HG03432 (cell line): ENCODE results near the gene SENP1.
"Not testable (repeated sequence)": the region's sequence is repeated elsewhere in the genome, so short reads cannot be mapped to it uniquely, and the experiment has no call there.

Experiments used
- ATAC-seq: cut with Tn5 transposase; IDR thresholded peaks from one replicate; pipeline ENCODE4 v1.9.1; 2021; ENCODE audit warnings: mild to moderate bottlenecking, moderate library complexity; ENCODE audit not compliant: unreplicated experiment

Gene SENP1

GRCh38 chr12:48105867-48106680 lies at the start of gene SENP1:
TSS of gene SENP1 (minus strand) at chr12:48106079. CDS start at chr12:48101472, 4,607 bp downstream.
- ATAC-seq, result peak; percentile 81

GRCh38 chr12:48151103-48151771 lies 45.4 kb upstream of the SENP1 start:
- no peak for ATAC-seq

GRCh38 chr12:48145981-48146380 lies 40.1 kb upstream of the SENP1 start:
- no peak for ATAC-seq

- ATAC-seq, result no peak
These were observed 38.0 kb upstream of the SENP1 start for GRCh38 chr12:48143898-48144297.

GRCh38 chr12:48142818-48143674 lies 37.2 kb upstream of the SENP1 start:
- no peak for ATAC-seq

- no peak for ATAC-seq
These were observed 29.1 kb upstream of the SENP1 start for GRCh38 chr12:48135027-48135426.

GRCh38 chr12:48132826-48133225 lies 26.9 kb upstream of the SENP1 start:
- ATAC-seq, result no peak

GRCh38 chr12:48131517-48131916 lies 25.6 kb upstream of the SENP1 start:
- no peak for ATAC-seq

- ATAC-seq, result no peak
These were observed 23.5 kb upstream of the SENP1 start for GRCh38 chr12:48129376-48129775.

GRCh38 chr12:48128800-48129199 lies 22.9 kb upstream of the SENP1 start:
- ATAC-seq, result no peak

GRCh38 chr12:48126953-48127630 lies 21.2 kb upstream of the SENP1 start:
- no peak for ATAC-seq

GRCh38 chr12:48125985-48126384 lies 20.1 kb upstream of the SENP1 start:
- ATAC-seq, result no peak

GRCh38 chr12:48125542-48125941 lies 19.7 kb upstream of the SENP1 start:
- not testable (repeated sequence) for ATAC-seq

- ATAC-seq, result no peak
These were observed 17.3 kb upstream of the SENP1 start for GRCh38 chr12:48123169-48123568.

- no peak for ATAC-seq
These were observed 16.4 kb upstream of the SENP1 start for GRCh38 chr12:48122065-48122834.

GRCh38 chr12:48121522-48121921 lies 15.6 kb upstream of the SENP1 start:
- ATAC-seq, result no peak

GRCh38 chr12:48119834-48120195 lies 13.9 kb upstream of the SENP1 start:
- ATAC-seq, result peak; percentile 1

- ATAC-seq, result peak; percentile 100
These were observed 13.4 kb upstream of the SENP1 start, which contains the start of gene PFKM for GRCh38 chr12:48119078-48119833. TSS of gene PFKM (plus strand) at chr12:48119364. CDS start at chr12:48122775, 3,411 bp downstream.

GRCh38 chr12:48118284-48118871 lies 12.5 kb upstream of the SENP1 start:
- no peak for ATAC-seq
